Panc1 (cell line): ENCODE data around the gene DAZAP2. TPM values are rescaled to one million over a fixed set of nuclear protein-coding genes. Genes with fewer than 3 reads are reported as not detected.
A peak's percentile ranks its signal among the peaks of the same experiment; 100 is the strongest.

ENCODE experiments used
- ATAC-seq: fragments of 200-7000 bp; cut with Tn5 transposase; 2 replicates; pipeline ENCODE4 v1.9.1; 2020; ENCODE audit warnings: mild to moderate bottlenecking, moderate library complexity
- BruUV-seq: library from RNA; stranded (reverse); fragments of 400-500 nt; replicated peaks from 2 replicates; lab custom pipeline; 2021; lab: Mats Ljungman, UMichigan
- CTCF ChIA-PET: fragments of 300-600 bp; sonication (Branson Sonifier 250); formaldehyde crosslinking; loops from one replicate; lab custom pipeline; 2022; ENCODE audit warnings: antibody characterized with exemption; lab: Charles Lee
- POLR2A ChIA-PET: fragments of 300-600 bp; sonication (Branson Sonifier 250); formaldehyde crosslinking; loops from one replicate; lab custom pipeline; 2022; ENCODE audit warnings: antibody characterized with exemption; lab: Charles Lee
- DNase-seq: peaks from one replicate; pipeline ENCODE4 v3.0.0-alpha.2; 2010; ENCODE audit warnings: low read depth, low spot score
- H3K27ac ChIP-seq: 2 replicates; pipeline ENCODE4 v1.5.1; 2011; ENCODE audit warnings: mild to moderate bottlenecking, low read length, inconsistent platforms
- H3K27me3 ChIP-seq: fragments of 200-500 bp; sonication (Bioruptor generic); 2 replicates; pipeline ENCODE4 v1.6.0; 2014; ENCODE audit warnings: low read length, inconsistent platforms; ENCODE audit not compliant: control insufficient read depth, insufficient read depth
- H3K36me3 ChIP-seq: fragments of 200-500 bp; sonication (Bioruptor generic); 2 replicates; pipeline ENCODE4 v1.5.1; 2014; ENCODE audit warnings: inconsistent platforms, mild to moderate bottlenecking, low read length, moderate library complexity; ENCODE audit not compliant: control insufficient read depth, insufficient read depth
- H3K4me1 ChIP-seq: 2 replicates; pipeline ENCODE4 v1.5.1; 2011; ENCODE audit warnings: inconsistent platforms, mild to moderate bottlenecking, low read length, moderate library complexity; ENCODE audit not compliant: control insufficient read depth, insufficient read depth
- H3K4me3 ChIP-seq, 2 experiments: 2 replicates each; pipeline ENCODE4 v1.5.1; 2011 to 2012; ENCODE audit warnings: low read depth in 2 of 2, low read length in 2 of 2, mild to moderate bottlenecking in 2 of 2, inconsistent platforms in 1 of 2, moderate library complexity in 1 of 2
- H3K9me3 ChIP-seq: fragments of 200-500 bp; sonication (Bioruptor generic); 2 replicates; pipeline ENCODE4 v1.5.1; 2014; ENCODE audit warnings: low read depth, mild to moderate bottlenecking, inconsistent platforms, low read length, moderate library complexity; ENCODE audit not compliant: control insufficient read depth, insufficient read depth
- POLR2AphosphoS5 ChIP-seq: IDR thresholded peaks from 2 replicates; pipeline ENCODE4 v1.6.1; 2012; ENCODE audit warnings: mild to moderate bottlenecking, low read depth, low read length, moderate library complexity
- SIN3A ChIP-seq: IDR thresholded peaks from 2 replicates; pipeline ENCODE4 v1.6.1; 2012; ENCODE audit warnings: low read depth, mild to moderate bottlenecking, low read length, moderate library complexity, borderline replicate concordance; ENCODE audit not compliant: insufficient read depth
- TCF7L2 ChIP-seq: IDR thresholded peaks from 2 replicates; pipeline ENCODE4 v1.6.1; 2011; ENCODE audit warnings: mild to moderate bottlenecking, low read depth, low read length, inconsistent platforms
- in situ Hi-C: cut with HindIII; loops from 2 replicates; pipeline ENCODE4 v1.10.0; 2016; ENCODE audit warnings: low sequenced_read_pairs, low pct_unique_long_range_greater_than_20kb
- intact Hi-C: fragments of 100-400 bp; cut with micrococcal nuclease; formaldehyde crosslinking; loops from one replicate; pipeline ENCODE4 v1.10.0; 2022; ENCODE audit not compliant: unreplicated experiment
- total RNA-seq: library from RNA; stranded (reverse); gene quantifications from one replicate; pipeline ENCODE4 v1.2.1, GENCODE V29; 2021; ENCODE audit not compliant: unreplicated experiment
- TF ChIP-seq, protein P1 (sequence below): fragments of 450-650 bp; IDR thresholded peaks from 2 replicates; pipeline ENCODE4 v1.5.1; 2017; ENCODE audit warnings: mild to moderate bottlenecking
- TF ChIP-seq, protein P2 (sequence below), 2 experiments: IDR thresholded peaks; 2 replicates each; pipeline ENCODE4 v1.6.1; 2011 to 2012; ENCODE audit warnings: low read depth in 2 of 2, control low read depth in 1 of 2, low read length in 1 of 2, mild to moderate bottlenecking in 1 of 2, moderate library complexity in 1 of 2; ENCODE audit not compliant: insufficient read depth in 1 of 2

DAZAP2 gene
- total RNA-seq, 1 experiment from 2014 or later, result 197 TPM

GRCh38 chr12:51242876-51243275, 4.2 kb downstream of the DAZAP2 start:
- POLR2A ChIA-PET, result interaction anchor here (0.6 kb wide), 1 partner anchor 55 kb away, joined by 3 read pairs; no protein-coding TSS in a partner anchor
- Histone ChIP-seq H3K4me1 (peaks cover 12% of the 10 kb centered on the region), H3K36me3 (peaks cover 30% of the 10 kb centered on the region), H3K27ac (no peak overlapping the region), H3K9me3 (no peaks in the 10 kb centered on the region), H3K4me3 (no peak overlapping the region), H3K27me3 (no peaks in the 10 kb centered on the region)
- DNase-seq (no peak), ATAC-seq (no peak)
- intact Hi-C loops, result no loop called here
- in situ Hi-C loops, result no loop called here
- TSS peak; percentile 64 for BruUV-seq
- CTCF ChIA-PET, result no interaction called here
- TF ChIP-seq, protein P1, sequence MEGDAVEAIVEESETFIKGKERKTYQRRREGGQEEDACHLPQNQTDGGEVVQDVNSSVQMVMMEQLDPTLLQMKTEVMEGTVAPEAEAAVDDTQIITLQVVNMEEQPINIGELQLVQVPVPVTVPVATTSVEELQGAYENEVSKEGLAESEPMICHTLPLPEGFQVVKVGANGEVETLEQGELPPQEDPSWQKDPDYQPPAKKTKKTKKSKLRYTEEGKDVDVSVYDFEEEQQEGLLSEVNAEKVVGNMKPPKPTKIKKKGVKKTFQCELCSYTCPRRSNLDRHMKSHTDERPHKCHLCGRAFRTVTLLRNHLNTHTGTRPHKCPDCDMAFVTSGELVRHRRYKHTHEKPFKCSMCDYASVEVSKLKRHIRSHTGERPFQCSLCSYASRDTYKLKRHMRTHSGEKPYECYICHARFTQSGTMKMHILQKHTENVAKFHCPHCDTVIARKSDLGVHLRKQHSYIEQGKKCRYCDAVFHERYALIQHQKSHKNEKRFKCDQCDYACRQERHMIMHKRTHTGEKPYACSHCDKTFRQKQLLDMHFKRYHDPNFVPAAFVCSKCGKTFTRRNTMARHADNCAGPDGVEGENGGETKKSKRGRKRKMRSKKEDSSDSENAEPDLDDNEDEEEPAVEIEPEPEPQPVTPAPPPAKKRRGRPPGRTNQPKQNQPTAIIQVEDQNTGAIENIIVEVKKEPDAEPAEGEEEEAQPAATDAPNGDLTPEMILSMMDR, result no peak
- TF ChIP-seq, protein P2, sequence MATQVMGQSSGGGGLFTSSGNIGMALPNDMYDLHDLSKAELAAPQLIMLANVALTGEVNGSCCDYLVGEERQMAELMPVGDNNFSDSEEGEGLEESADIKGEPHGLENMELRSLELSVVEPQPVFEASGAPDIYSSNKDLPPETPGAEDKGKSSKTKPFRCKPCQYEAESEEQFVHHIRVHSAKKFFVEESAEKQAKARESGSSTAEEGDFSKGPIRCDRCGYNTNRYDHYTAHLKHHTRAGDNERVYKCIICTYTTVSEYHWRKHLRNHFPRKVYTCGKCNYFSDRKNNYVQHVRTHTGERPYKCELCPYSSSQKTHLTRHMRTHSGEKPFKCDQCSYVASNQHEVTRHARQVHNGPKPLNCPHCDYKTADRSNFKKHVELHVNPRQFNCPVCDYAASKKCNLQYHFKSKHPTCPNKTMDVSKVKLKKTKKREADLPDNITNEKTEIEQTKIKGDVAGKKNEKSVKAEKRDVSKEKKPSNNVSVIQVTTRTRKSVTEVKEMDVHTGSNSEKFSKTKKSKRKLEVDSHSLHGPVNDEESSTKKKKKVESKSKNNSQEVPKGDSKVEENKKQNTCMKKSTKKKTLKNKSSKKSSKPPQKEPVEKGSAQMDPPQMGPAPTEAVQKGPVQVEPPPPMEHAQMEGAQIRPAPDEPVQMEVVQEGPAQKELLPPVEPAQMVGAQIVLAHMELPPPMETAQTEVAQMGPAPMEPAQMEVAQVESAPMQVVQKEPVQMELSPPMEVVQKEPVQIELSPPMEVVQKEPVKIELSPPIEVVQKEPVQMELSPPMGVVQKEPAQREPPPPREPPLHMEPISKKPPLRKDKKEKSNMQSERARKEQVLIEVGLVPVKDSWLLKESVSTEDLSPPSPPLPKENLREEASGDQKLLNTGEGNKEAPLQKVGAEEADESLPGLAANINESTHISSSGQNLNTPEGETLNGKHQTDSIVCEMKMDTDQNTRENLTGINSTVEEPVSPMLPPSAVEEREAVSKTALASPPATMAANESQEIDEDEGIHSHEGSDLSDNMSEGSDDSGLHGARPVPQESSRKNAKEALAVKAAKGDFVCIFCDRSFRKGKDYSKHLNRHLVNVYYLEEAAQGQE (IDR thresholded peaks at IDR 0.05; ENCODE audit: insufficient read depth in 1 of 2, low read depth in 2 of 2, low read length in 1 of 2), result no peak
- TF ChIP-seq TCF7L2, result no peak
- TF ChIP-seq SIN3A, result no peak
- no peak for TF ChIP-seq POLR2AphosphoS5

- Histone ChIP-seq H3K27me3 (no peaks in the 10 kb centered on the region), H3K27ac (no peak overlapping the region), H3K36me3 (peaks cover 30% of the 10 kb centered on the region), H3K4me3 (no peak overlapping the region), H3K4me1 (peaks cover 9% of the 10 kb centered on the region), H3K9me3 (no peaks in the 10 kb centered on the region)
- TF ChIP-seq, protein P2 (IDR thresholded peaks at IDR 0.05; ENCODE audit: insufficient read depth in 1 of 2, low read depth in 2 of 2, low read length in 1 of 2), result no peak
- TF ChIP-seq TCF7L2 (no peak), POLR2AphosphoS5 (no peak)
- TF ChIP-seq, protein P1, result no peak
- POLR2A ChIA-PET, result interaction anchor here (0.8 kb wide), 1 partner anchor 167 kb away, joined by 11 read pairs; no protein-coding TSS in a partner anchor
- ATAC-seq (no peak), DNase-seq (no peak)
- intact Hi-C loops (no loop called here), in situ Hi-C loops (no loop called here)
- CTCF ChIA-PET, result no interaction called here
- no TSS peak for BruUV-seq
Observed at GRCh38 chr12:51244269-51244668, 5.6 kb downstream of the DAZAP2 start.
